Measurements from ENCODE around the gene RGL3.

GRCh38 chr19:11384778-11385129 lies 34.4 kb downstream of the RGL3 start:
- TF ChIP-seq CTCF (conservative IDR thresholded peaks at IDR 0.05) (no peak), EZH2 (IDR thresholded peaks at IDR 0.05; ENCODE audit: low read depth) (no peak)

All from PC-9 (cell line).